GM23248 (cell line): ENCODE measurements around the gene SCAMP4. TPM values are rescaled to one million over a fixed set of nuclear protein-coding genes. Genes with fewer than 3 reads are reported as not detected.

Source experiments
- DNase-seq: peaks from one replicate; pipeline ENCODE4 v3.0.0-alpha.2; 2015
- H2AFZ ChIP-seq: fragments of 200-600 bp; sonication (generic); 2 replicates; pipeline ENCODE4 v1.6.1; 2016; ENCODE audit warnings: antibody characterized with exemption
- H3F3A ChIP-seq: fragments of 200-600 bp; sonication (generic); 2 replicates; pipeline ENCODE4 v1.6.1; 2016; ENCODE audit warnings: mild to moderate bottlenecking, antibody characterized with exemption, mixed run types; ENCODE audit not compliant: insufficient read depth
- H3K27ac ChIP-seq: fragments of 200-600 bp; sonication (generic); 2 replicates; pipeline ENCODE4 v1.5.1; 2016; ENCODE audit warnings: mild to moderate bottlenecking
- H3K27me3 ChIP-seq: fragments of 200-600 bp; sonication (generic); replicated peaks from 2 replicates; pipeline ENCODE4 v1.6.1; 2016; ENCODE audit warnings: mild to moderate bottlenecking; ENCODE audit not compliant: insufficient read depth
- H3K36me3 ChIP-seq: fragments of 200-600 bp; sonication (generic); 2 replicates; pipeline ENCODE4 v1.6.1; 2016; ENCODE audit warnings: low read depth, mild to moderate bottlenecking
- H3K4me1 ChIP-seq: fragments of 200-600 bp; sonication (generic); 2 replicates; pipeline ENCODE4 v1.6.1; 2016; ENCODE audit warnings: mild to moderate bottlenecking; ENCODE audit not compliant: insufficient read depth
- H3K4me2 ChIP-seq: fragments of 200-600 bp; sonication (generic); one replicate; pipeline ENCODE4 v1.6.1; 2016; ENCODE audit warnings: mild to moderate bottlenecking; ENCODE audit not compliant: unreplicated experiment
- H3K4me3 ChIP-seq: fragments of 200-600 bp; sonication (generic); 2 replicates; pipeline ENCODE4 v1.5.1; 2016; ENCODE audit warnings: mild to moderate bottlenecking
- H3K79me2 ChIP-seq: fragments of 200-600 bp; sonication (generic); 2 replicates; pipeline ENCODE4 v1.6.1; 2016; ENCODE audit warnings: mild to moderate bottlenecking; ENCODE audit not compliant: insufficient read depth
- H3K9ac ChIP-seq: fragments of 200-600 bp; sonication (generic); 2 replicates; pipeline ENCODE4 v1.6.1; 2016; ENCODE audit warnings: mild to moderate bottlenecking
- H3K9me2 ChIP-seq: fragments of 200-600 bp; sonication (generic); 2 replicates; pipeline ENCODE4 v1.6.1; 2016; ENCODE audit warnings: mixed run types, mild to moderate bottlenecking, moderate library complexity; ENCODE audit not compliant: insufficient read depth
- H3K9me3 ChIP-seq: fragments of 200-600 bp; sonication (generic); one replicate; pipeline ENCODE4 v1.6.1; 2017; ENCODE audit warnings: low read depth
- H4K20me1 ChIP-seq: fragments of 200-600 bp; sonication (generic); 2 replicates; pipeline ENCODE4 v1.6.0; 2016; ENCODE audit not compliant: insufficient read depth
- EZH2 ChIP-seq: fragments of 200-600 bp; sonication (generic); IDR thresholded peaks from 2 replicates; pipeline ENCODE4 v1.6.1; 2018; ENCODE audit warnings: antibody characterized with exemption, mild to moderate bottlenecking; ENCODE audit not compliant: insufficient read depth, poor library complexity, severe bottlenecking
- EZH2phosphoT487 ChIP-seq: fragments of 200-600 bp; sonication (generic); IDR thresholded peaks from 2 replicates; pipeline ENCODE4 v1.6.1; 2018; ENCODE audit warnings: antibody characterized with exemption, moderate library complexity, mild to moderate bottlenecking, low read depth; ENCODE audit not compliant: insufficient read depth
- WGBS, 2 experiments: methylation state at CpG; one replicate each; pipeline ENCODE4 v1.1.6; 2015 to 2017; ENCODE audit warnings: low lambda C conversion rate in 2 of 2, low coverage in 1 of 2; ENCODE audit errors: missing lambda C conversion rate in 2 of 2; 5-methylcytosine and 5-hydroxymethylcytosine counted together
- in situ Hi-C: fragments of 300-500 bp; cut with MboI; formaldehyde crosslinking; loops from 2 replicates; pipeline ENCODE4 v1.15.0; 2020
- polyA plus RNA-seq: library from polyadenylated mRNA; unstranded; fragments of >200 nt; fragmentation: Nextera tagmentation; extraction: Ambion mirVana; gene quantifications from 2 replicates; pipeline ENCODE4 v1.2.1, GENCODE V29; 2016
- total RNA-seq: library from RNA; depleted of rRNA; stranded (reverse); fragments of >200 nt; shearing (Covaris generic); gene quantifications from 2 replicates; pipeline ENCODE4 v1.2.3, GENCODE V29; 2014

SCAMP4 gene
- total and polyA plus RNA-seq, 2 experiments from 2014 or later = 73.9 to 110 TPM

DNA sequence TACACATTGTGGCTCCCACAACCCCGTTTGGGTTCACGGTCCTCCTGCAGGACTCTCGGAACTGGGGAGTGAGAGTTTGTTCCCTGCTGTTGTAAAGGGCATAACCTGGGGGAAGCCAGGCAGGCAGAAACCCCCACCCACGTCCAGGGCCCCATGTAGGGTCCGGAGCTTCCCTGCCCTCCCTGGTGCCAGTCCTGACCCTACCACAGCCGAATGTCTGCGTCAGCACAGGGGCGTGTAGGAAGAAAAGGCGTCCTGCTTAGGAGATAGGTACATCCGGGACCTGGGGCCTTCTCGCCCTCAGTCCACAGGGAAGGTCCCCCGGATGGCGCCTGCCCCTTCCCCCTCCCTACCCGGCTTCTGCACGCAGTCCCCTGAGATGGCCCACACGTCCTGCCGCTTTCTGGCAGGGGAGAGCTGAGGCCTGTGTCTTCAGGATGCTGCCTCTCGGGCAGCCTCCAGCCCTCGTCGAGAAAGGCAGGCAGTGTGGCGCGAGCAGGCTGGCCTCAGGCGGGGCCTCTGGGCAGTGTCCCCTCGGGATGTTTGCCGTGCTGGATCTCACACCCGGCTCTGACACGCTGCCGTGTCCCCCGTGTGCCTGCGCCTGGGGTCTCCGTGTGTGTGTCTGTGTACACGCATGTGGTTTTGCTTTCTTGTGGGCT, 54.9 kb downstream of the SCAMP4 start:
- H4K20me1 ChIP-seq = no peaks in the 10 kb centered on the region
- H3K4me3 ChIP-seq = no peak overlapping the region
- no peaks in the 10 kb centered on the region for H3F3A ChIP-seq
- H3K9me2 ChIP-seq = no peaks in the 10 kb centered on the region
- no peak overlapping the region for H3K4me2 ChIP-seq
- no peak for DNase-seq
- H2AFZ ChIP-seq = no peak overlapping the region
- no peaks in the 10 kb centered on the region for H3K36me3 ChIP-seq
- in situ Hi-C loops = no loop called here
- no peaks in the 10 kb centered on the region for H3K27me3 ChIP-seq
- H3K4me1 ChIP-seq = no peaks in the 10 kb centered on the region
- H3K9me3 ChIP-seq = no peaks in the 10 kb centered on the region
- no peak overlapping the region for H3K27ac ChIP-seq
- no peak overlapping the region for H3K9ac ChIP-seq
- TF ChIP-seq EZH2 (no peak), EZH2phosphoT487 (no peak)
- WGBS, 2 experiments = 95% methylated on average over 30 to 32 of the region's 32 CpGs
- peaks cover 86% of the 10 kb centered on the region for H3K79me2 ChIP-seq

- H3K4me2 ChIP-seq = no peak overlapping the region
- H3K27ac ChIP-seq = no peak overlapping the region
- WGBS, 2 experiments = 93 to 95% methylated on average over 33 to 42 of the region's 42 CpGs
- H3K4me3 ChIP-seq = no peak overlapping the region
- no peak overlapping the region for H2AFZ ChIP-seq
- H3K36me3 ChIP-seq = no peaks in the 10 kb centered on the region
- H3F3A ChIP-seq = no peaks in the 10 kb centered on the region
- H3K9ac ChIP-seq = no peak overlapping the region
- H3K79me2 ChIP-seq = peaks cover 86% of the 10 kb centered on the region
- in situ Hi-C loops = no loop called here
- H3K27me3 ChIP-seq = no peaks in the 10 kb centered on the region
- H3K4me1 ChIP-seq = no peaks in the 10 kb centered on the region
- TF ChIP-seq EZH2phosphoT487 (no peak), EZH2 (no peak)
- no peaks in the 10 kb centered on the region for H4K20me1 ChIP-seq
- H3K9me3 ChIP-seq = no peaks in the 10 kb centered on the region
- H3K9me2 ChIP-seq = no peaks in the 10 kb centered on the region
- DNase-seq = no peak
Observed at GRCh38 chr19:1961000-1961883, 56.0 kb downstream of the SCAMP4 start.

DNA sequence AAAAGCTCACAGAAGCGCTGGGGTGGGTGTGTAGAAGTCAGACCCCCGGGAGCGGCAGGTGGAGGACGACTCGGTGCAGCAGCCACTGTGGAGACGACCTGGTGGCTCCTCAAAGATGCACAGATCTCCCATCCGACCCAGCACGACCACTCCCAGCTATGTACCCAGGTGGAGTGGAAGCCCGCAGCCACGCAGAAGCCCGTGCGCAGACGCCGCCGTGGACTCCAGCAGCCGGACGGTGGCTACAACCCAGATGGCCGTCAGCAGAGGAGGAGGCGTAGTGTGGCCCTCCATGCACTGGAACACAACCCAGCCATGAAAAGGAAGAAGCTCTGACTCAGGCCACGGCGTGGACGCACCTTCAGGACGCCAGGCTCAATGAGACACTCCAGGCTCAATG, 57.5 kb downstream of the SCAMP4 start:
- 96% methylated on average over 23 of the region's 23 CpGs for WGBS, 2 experiments
- H3K27me3 ChIP-seq = no peaks in the 10 kb centered on the region
- TF ChIP-seq EZH2phosphoT487 (no peak), EZH2 (no peak)
- H3K4me3 ChIP-seq = no peak overlapping the region
- no peaks in the 10 kb centered on the region for H3K4me1 ChIP-seq
- H3F3A ChIP-seq = no peaks in the 10 kb centered on the region
- no peaks in the 10 kb centered on the region for H3K9me3 ChIP-seq
- H3K9me2 ChIP-seq = no peaks in the 10 kb centered on the region
- H3K27ac ChIP-seq = no peak overlapping the region
- H4K20me1 ChIP-seq = no peaks in the 10 kb centered on the region
- in situ Hi-C loops = no loop called here
- no peak overlapping the region for H3K9ac ChIP-seq
- H3K79me2 ChIP-seq = peaks cover 82% of the 10 kb centered on the region
- no peak for DNase-seq
- H2AFZ ChIP-seq = no peak overlapping the region
- no peak overlapping the region for H3K4me2 ChIP-seq
- no peaks in the 10 kb centered on the region for H3K36me3 ChIP-seq

GRCh38 chr19:1967087-1967608, 61.9 kb downstream of the SCAMP4 start:
- 76 to 78% methylated on average over 18 to 24 of the region's 26 CpGs for WGBS, 2 experiments
- TF ChIP-seq EZH2phosphoT487 = no peak
- TF ChIP-seq EZH2 = no peak
- no peaks in the 10 kb centered on the region for H3K4me1 ChIP-seq
- H3K4me3 ChIP-seq = no peak overlapping the region
- no peak overlapping the region for H3K4me2 ChIP-seq
- H3K79me2 ChIP-seq = peaks cover 65% of the 10 kb centered on the region
- H3K36me3 ChIP-seq = no peaks in the 10 kb centered on the region
- H3F3A ChIP-seq = no peaks in the 10 kb centered on the region
- no peak for DNase-seq
- no peaks in the 10 kb centered on the region for H3K27me3 ChIP-seq
- no peaks in the 10 kb centered on the region for H3K9me3 ChIP-seq
- H2AFZ ChIP-seq = no peak overlapping the region
- in situ Hi-C loops = no loop called here
- H3K9me2 ChIP-seq = no peaks in the 10 kb centered on the region
- H3K9ac ChIP-seq = no peak overlapping the region
- H4K20me1 ChIP-seq = no peaks in the 10 kb centered on the region
- no peak overlapping the region for H3K27ac ChIP-seq
